Neural crest cell (in vitro differentiated cells): Measurements from ENCODE around the gene SERPINB2. TPM values are rescaled to one million over a fixed set of nuclear protein-coding genes. Genes with fewer than 3 reads are reported as not detected.
"Not testable (repeated sequence)": the region's sequence is repeated elsewhere in the genome, so short reads cannot be mapped to it uniquely, and the experiment has no call there.

Experiments used
- DNase-seq: peaks from one replicate; pipeline ENCODE4 v3.0.0; 2021; ENCODE audit warnings: low read depth, mixed read lengths, low spot score
- H3K27ac Mint-ChIP-seq: one replicate; pipeline ENCODE4 v1.8.0; 2021; ENCODE audit warnings: mild to moderate bottlenecking, mixed read lengths; ENCODE audit not compliant: unreplicated experiment
- H3K27me3 Mint-ChIP-seq: 2 replicates; pipeline ENCODE4 v1.8.0; 2021; ENCODE audit warnings: low read depth, mild to moderate bottlenecking, mixed read lengths
- H3K36me3 Mint-ChIP-seq: 2 replicates; pipeline ENCODE4 v1.8.0; 2021; ENCODE audit warnings: low read depth, mild to moderate bottlenecking, mixed read lengths
- H3K4me1 Mint-ChIP-seq: 2 replicates; pipeline ENCODE4 v1.8.0; 2021; ENCODE audit warnings: mixed read lengths
- H3K4me3 Mint-ChIP-seq: one replicate; pipeline ENCODE4 v1.8.0; 2021; ENCODE audit warnings: mild to moderate bottlenecking, mixed read lengths
- H3K9me3 Mint-ChIP-seq: 2 replicates; pipeline ENCODE4 v1.8.0; 2021; ENCODE audit warnings: mixed read lengths
- total RNA-seq: library from RNA; stranded (reverse); gene quantifications from 2 replicates; pipeline ENCODE4 v1.2.1, GENCODE V29; 2021
- TF ChIP-seq, protein P1 (sequence below): fragments of 200-600 bp; sonication (generic); conservative IDR thresholded peaks from 2 replicates; pipeline ENCODE4 v1.5.0; 2021; ENCODE audit warnings: antibody characterized with exemption, mild to moderate bottlenecking

The SERPINB2 gene
- total RNA-seq, 1 donor from 2014 or later: not detected

DNA sequence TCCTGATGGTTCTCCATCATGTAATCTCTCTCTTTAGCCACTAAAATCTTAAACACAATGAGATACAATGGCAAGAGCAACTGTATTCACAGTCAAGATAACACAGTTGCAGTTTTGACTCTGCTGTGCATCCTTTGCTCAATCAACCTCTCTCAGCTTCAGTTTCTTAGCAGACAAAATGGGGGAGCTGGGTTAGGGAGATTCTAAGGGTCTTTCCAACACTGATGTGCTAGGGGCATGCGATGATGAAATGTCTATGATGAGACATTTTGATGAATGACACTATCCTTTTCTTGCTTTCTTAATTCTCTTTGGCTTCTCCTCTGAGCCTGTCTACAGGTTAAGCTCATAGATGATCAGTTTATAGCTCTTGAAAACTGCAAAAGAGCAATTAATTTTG, 21.4 kb downstream of the SERPINB2 start:
- Mint-ChIP-seq H3K4me3 (no peak overlapping the region), H3K4me1 (no peaks in the 10 kb centered on the region)
- TF ChIP-seq, protein P1, sequence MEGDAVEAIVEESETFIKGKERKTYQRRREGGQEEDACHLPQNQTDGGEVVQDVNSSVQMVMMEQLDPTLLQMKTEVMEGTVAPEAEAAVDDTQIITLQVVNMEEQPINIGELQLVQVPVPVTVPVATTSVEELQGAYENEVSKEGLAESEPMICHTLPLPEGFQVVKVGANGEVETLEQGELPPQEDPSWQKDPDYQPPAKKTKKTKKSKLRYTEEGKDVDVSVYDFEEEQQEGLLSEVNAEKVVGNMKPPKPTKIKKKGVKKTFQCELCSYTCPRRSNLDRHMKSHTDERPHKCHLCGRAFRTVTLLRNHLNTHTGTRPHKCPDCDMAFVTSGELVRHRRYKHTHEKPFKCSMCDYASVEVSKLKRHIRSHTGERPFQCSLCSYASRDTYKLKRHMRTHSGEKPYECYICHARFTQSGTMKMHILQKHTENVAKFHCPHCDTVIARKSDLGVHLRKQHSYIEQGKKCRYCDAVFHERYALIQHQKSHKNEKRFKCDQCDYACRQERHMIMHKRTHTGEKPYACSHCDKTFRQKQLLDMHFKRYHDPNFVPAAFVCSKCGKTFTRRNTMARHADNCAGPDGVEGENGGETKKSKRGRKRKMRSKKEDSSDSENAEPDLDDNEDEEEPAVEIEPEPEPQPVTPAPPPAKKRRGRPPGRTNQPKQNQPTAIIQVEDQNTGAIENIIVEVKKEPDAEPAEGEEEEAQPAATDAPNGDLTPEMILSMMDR: no peak

DNA sequence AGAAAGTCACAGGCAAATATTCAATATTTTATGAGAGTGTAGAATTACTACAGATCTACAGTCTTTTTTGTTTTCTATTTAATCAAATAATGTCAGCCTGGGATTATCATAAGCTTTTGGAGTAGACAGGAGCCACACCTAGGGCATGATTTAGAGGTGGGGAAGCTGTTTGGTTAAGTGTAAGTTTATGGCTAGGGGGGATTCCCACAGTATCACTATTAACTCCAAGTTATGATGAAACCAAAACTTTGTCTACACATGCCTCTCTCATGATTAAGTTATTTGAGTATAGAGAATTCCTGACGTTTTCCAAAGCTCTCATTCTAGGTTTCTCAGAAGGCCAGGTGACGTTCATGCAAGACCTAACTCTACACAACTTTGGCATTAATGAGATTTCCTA, 22.4 kb downstream of the SERPINB2 start:
- TF ChIP-seq, protein P1: no peak
- DNase-seq: no peak
- Mint-ChIP-seq H3K27ac (no peak overlapping the region), H3K9me3 (no peaks in the 10 kb centered on the region), H3K4me1 (no peaks in the 10 kb centered on the region), H3K4me3 (no peak overlapping the region), H3K36me3 (no peaks in the 10 kb centered on the region), H3K27me3 (peaks cover 13% of the 10 kb centered on the region)

More for the DNA sequence above, 21.4 kb downstream of the SERPINB2 start:
- Mint-ChIP-seq H3K9me3 (no peaks in the 10 kb centered on the region), H3K27ac (no peak overlapping the region), H3K27me3 (peaks cover 13% of the 10 kb centered on the region), H3K36me3 (no peaks in the 10 kb centered on the region)
- no peak for DNase-seq

DNA sequence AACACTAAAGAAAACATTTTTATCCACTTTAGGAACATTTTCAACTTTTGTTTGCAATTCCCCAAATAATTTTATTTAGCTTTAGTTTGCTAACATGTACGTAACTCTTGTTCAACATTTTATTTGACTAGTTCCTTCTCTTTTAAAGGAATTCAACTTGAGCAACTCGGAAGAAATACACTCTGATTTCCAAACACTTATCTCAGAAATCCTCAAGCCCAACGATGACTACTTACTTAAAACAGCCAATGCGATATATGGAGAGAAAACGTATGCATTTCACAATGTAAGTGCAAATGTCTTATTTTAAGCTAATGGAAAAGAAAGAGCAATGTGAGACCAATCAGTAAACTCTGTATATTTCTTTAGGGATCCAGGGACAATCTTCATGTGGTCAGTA, 30.3 kb downstream of the SERPINB2 start:
- TF ChIP-seq, protein P1: no peak
- peaks cover 3% of the 10 kb centered on the region for H3K27me3 Mint-ChIP-seq
- H3K4me3 Mint-ChIP-seq: no peak overlapping the region
- H3K4me1 Mint-ChIP-seq: no peaks in the 10 kb centered on the region
- no peaks in the 10 kb centered on the region for H3K9me3 Mint-ChIP-seq
- H3K36me3 Mint-ChIP-seq: no peaks in the 10 kb centered on the region
- no peak for DNase-seq
- H3K27ac Mint-ChIP-seq: no peak overlapping the region

DNA sequence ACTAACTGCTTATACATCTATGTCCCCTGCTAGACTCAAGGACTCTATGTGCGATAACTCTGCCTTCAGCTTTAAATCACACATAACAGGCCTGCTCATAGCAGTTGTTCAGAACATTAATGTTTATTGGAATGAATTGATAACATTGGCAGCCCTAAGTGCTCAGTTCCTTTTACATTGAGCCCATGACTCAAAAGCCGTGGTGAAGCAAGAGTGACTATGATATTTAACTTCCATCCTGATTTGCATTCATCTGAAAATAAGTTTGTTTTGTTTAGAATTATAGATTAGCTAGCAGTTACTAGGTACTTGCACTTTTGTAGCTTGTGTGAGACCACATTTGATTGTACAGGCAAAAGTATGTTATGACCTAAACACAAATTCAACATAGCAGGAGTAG, 34.5 kb downstream of the SERPINB2 start:
- TF ChIP-seq, protein P1: no peak

DNA sequence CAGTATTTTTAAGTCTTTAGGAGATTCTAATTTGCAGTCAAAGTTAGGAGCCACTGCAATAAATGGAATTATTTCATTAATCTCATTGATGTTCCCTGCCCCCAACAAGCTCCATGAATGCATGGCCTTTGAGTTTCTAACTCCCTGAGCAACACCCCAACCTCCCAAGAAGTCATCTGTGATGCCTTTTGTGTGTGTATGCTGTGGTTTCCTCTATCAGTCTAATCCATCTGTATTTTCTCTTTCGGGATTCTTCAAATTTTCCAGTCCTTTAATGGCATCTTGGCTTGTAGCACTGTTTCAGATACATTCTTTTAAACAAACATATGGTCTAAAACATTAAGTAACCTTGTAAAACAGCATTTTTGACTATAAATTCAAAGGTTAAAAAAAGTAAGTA, 37.0 kb downstream of the SERPINB2 start:
- DNase-seq: no peak
- Mint-ChIP-seq H3K27ac (no peak overlapping the region), H3K27me3 (peaks cover 2% of the 10 kb centered on the region), H3K36me3 (no peaks in the 10 kb centered on the region), H3K9me3 (no peaks in the 10 kb centered on the region), H3K4me1 (no peaks in the 10 kb centered on the region), H3K4me3 (no peak overlapping the region)
- TF ChIP-seq, protein P1: no peak

More for the DNA sequence above, 34.5 kb downstream of the SERPINB2 start:
- H3K4me1 Mint-ChIP-seq: no peaks in the 10 kb centered on the region
- H3K4me3 Mint-ChIP-seq: no peak overlapping the region
- peaks cover 2% of the 10 kb centered on the region for H3K27me3 Mint-ChIP-seq
- H3K36me3 Mint-ChIP-seq: no peaks in the 10 kb centered on the region
- H3K9me3 Mint-ChIP-seq: no peaks in the 10 kb centered on the region
- no peak for DNase-seq
- H3K27ac Mint-ChIP-seq: no peak overlapping the region

GRCh38 chr18:63928331-63928730, 40.8 kb downstream of the SERPINB2 start:
- H3K4me1 Mint-ChIP-seq: no peaks in the 10 kb centered on the region
- peaks cover 6% of the 10 kb centered on the region for H3K27me3 Mint-ChIP-seq
- TF ChIP-seq, protein P1: no peak
- no peaks in the 10 kb centered on the region for H3K36me3 Mint-ChIP-seq
- H3K27ac Mint-ChIP-seq: no peak overlapping the region
- no peaks in the 10 kb centered on the region for H3K9me3 Mint-ChIP-seq
- DNase-seq: no peak
- H3K4me3 Mint-ChIP-seq: no peak overlapping the region

DNA sequence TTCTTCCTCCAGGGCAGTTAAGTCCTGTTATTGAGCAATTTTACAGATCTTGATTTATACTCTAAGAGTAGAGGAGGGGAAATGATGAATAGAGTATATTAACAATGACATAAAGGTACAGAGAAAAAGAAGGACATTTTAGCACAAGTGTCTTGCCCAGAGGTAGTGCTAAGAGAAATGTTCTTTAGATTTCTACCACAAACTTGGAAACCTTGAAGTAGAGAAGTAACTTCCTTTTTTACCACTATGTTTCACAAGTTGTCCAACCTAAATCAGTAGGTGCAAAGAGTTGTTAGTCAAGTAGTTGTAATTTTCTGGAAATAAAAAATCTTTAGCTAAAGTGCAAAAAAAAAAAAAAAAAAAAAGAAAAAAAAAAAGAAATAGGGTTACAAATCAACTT, 41.9 kb downstream of the SERPINB2 start:
- not testable (repeated sequence) for H3K27ac Mint-ChIP-seq, H3K4me3 Mint-ChIP-seq, DNase-seq, H3K36me3 Mint-ChIP-seq, H3K27me3 Mint-ChIP-seq, H3K9me3 Mint-ChIP-seq, H3K4me1 Mint-ChIP-seq
